ENCODE measurements around the gene RPS19. TPM values are rescaled to one million over a fixed set of nuclear protein-coding genes. Genes with fewer than 3 reads are reported as not detected.

Gene RPS19
- total RNA-seq = 2,053 and 3,233 TPM in 2 replicates

DNA sequence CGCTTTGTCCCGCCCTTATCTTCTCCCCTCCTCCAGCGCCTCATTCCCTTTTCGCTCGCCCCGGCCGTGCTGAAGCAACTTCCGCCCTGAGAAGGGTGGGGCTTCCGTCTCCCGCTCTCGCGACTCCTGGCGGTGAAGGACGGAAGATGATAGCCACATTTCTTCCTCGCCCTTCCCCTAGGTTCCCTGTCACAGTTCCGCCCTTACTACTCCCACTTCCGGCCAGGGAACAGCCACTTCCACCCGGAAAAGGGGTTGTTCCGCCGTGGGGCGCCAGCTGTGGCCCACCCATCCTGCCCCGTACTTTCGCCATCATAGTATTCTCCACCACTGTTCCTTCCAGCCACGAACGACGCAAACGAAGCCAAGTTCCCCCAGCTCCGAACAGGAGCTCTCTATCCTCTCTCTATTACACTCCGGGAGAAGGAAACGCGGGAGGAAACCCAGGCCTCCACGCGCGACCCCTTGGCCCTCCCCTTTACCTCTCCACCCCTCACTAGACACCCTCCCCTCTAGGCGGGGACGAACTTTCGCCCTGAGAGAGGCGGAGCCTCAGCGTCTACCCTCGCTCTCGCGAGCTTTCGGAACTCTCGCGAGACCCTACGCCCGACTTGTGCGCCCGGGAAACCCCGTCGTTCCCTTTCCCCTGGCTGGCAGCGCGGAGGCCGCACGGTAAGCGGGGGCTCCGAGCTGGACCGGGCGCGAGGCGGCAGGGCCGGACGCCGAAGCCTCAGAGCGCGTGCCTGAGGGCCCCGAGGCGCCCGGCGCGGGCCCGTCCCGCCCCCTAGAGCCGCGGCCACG lies at the start of gene RPS19:
RPS19 (plus strand) TSS at position 638 of the 801 bp plus-strand sequence. CDS start 520 bp downstream, outside the sequence.

GRCh38 chr19:41844601-41845000 lies 15.5 kb upstream of the RPS19 start, which contains the start of gene LYPD4:
LYPD4 (minus strand) TSS chr19:41844683; CDS start chr19:41839285, 5,398 bp downstream.

DNA sequence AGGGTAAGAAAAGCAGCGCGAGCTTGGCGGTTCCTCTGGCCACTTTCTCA lies 15.2 kb upstream of the RPS19 start, which contains the start of gene DMRTC2:
DMRTC2 (plus strand) TSS at position 42 of the 50 bp plus-strand sequence. CDS start 2,387 bp downstream, outside the sequence.

GRCh38 chr19:41876847-41877832 lies 17.1 kb downstream of the RPS19 start, which contains the start of gene CD79A:
CD79A (plus strand) TSS chr19:41877279; CDS start chr19:41877305, 26 bp downstream.

GRCh38 chr19:41882568-41883462 lies 22.8 kb downstream of the RPS19 start, which contains the start of gene ARHGEF1:
ARHGEF1 (plus strand) TSS chr19:41883184; CDS start chr19:41888083, 4,899 bp downstream.

Other genes with a start within 250 kb of the RPS19 start
- gene CEACAM4, start 233.2 kb upstream of the RPS19 start, total RNA-seq = not detected in 2 replicates
- gene CEACAM7, start 172.0 kb upstream of the RPS19 start, total RNA-seq = not detected in 2 replicates
- gene CEACAM5, start 151.6 kb upstream of the RPS19 start, total RNA-seq = not detected in 2 replicates
- gene CEACAM6, start 104.7 kb upstream of the RPS19 start, total RNA-seq = not detected in 2 replicates
- not detected in 2 replicates for gene CEACAM3, start 63.7 kb upstream of the RPS19 start, total RNA-seq
- not detected in 2 replicates for gene LYPD4, start 15.6 kb upstream of the RPS19 start, total RNA-seq
- not detected in 2 replicates for gene DMRTC2, start 15.2 kb upstream of the RPS19 start, total RNA-seq
- gene CD79A, start 17.0 kb downstream of the RPS19 start, total RNA-seq = not detected in 2 replicates
- gene ARHGEF1, start 22.9 kb downstream of the RPS19 start, total RNA-seq = 43.9 and 51.0 TPM in 2 replicates
- gene ERFL, start 68.2 kb downstream of the RPS19 start, total RNA-seq = not detected in 2 replicates
- gene RABAC1, start 99.1 kb downstream of the RPS19 start, total RNA-seq = 436 and 499 TPM in 2 replicates
- 4.9 TPM in 1 of 2 replicates, not detected in the other for gene ATP1A3, start 134.0 kb downstream of the RPS19 start, total RNA-seq
- not detected in 2 replicates for gene GRIK5, start 210.0 kb downstream of the RPS19 start, total RNA-seq
- gene ZNF574, start 215.9 kb downstream of the RPS19 start, total RNA-seq = 10.3 and 13.3 TPM in 2 replicates

Data from cardiac atrium fibroblast (primary cell).